Keratinocyte (primary cell): ENCODE results near the gene LTV1.

ENCODE experiments used
- EZH2 ChIP-seq: IDR thresholded peaks from one replicate; pipeline ENCODE4 v1.6.1; 2012; ENCODE audit warnings: inconsistent platforms, mild to moderate bottlenecking, low read length, moderate library complexity
- TF ChIP-seq, protein P1 (sequence below), 3 experiments: IDR thresholded peaks in 1 of 3; conservative IDR thresholded peaks in 1 of 3; optimal IDR thresholded peaks in 1 of 3; 2 replicates in 2 of 3; 3 replicates in 1 of 3; pipeline versions ENCODE3 to v1.5.1; 2011; ENCODE audit warnings: low read length in 3 of 3, mild to moderate bottlenecking in 3 of 3, moderate library complexity in 2 of 3, control low read depth in 1 of 3, inconsistent platforms in 1 of 3; ENCODE audit not compliant: insufficient read depth in 2 of 3; ENCODE audit errors: extremely low read depth in 1 of 3

DNA sequence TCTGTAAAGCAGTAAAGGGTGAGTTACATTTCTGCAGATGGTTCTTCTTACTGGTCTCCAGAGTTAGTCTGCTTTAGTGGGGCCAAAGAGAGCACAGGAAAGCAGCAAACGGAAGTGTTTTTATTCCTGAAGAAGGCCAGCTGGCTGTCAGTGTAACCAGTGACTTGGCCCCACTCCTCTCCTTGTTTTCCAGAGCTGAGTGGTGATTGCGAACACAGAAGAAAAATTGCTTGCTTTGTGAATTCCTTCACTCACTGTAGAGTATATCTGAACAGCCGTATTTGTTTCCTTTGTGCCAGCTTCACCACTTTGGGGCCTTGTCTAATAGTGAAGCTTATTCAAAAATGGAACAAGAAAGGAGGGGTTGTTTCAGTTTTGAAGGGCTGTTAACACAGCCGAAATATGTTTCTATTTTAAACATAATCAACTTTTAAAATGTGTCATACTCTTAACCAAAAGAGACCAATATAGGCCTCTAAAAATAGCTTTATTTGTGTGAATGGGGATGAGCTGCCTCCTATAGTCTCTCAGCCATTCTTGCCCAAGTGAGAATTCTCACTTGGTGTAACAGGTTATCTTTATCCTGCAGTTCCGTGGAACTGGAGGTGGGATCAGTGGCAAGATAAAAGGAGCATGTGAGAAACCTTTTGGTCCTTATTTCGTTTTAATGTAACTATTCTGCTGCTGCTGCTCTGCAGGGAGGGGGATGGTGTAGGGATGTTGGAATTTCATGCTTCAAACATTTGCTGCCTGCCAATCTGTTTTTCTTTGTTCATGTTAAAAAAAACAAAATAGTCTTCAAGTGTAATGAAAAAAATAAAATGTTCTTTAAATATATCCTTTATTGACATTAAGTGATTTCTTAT is 59.0 kb downstream of the LTV1 start:
- TF ChIP-seq, protein P1, sequence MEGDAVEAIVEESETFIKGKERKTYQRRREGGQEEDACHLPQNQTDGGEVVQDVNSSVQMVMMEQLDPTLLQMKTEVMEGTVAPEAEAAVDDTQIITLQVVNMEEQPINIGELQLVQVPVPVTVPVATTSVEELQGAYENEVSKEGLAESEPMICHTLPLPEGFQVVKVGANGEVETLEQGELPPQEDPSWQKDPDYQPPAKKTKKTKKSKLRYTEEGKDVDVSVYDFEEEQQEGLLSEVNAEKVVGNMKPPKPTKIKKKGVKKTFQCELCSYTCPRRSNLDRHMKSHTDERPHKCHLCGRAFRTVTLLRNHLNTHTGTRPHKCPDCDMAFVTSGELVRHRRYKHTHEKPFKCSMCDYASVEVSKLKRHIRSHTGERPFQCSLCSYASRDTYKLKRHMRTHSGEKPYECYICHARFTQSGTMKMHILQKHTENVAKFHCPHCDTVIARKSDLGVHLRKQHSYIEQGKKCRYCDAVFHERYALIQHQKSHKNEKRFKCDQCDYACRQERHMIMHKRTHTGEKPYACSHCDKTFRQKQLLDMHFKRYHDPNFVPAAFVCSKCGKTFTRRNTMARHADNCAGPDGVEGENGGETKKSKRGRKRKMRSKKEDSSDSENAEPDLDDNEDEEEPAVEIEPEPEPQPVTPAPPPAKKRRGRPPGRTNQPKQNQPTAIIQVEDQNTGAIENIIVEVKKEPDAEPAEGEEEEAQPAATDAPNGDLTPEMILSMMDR (optimal IDR thresholded peaks at IDR 0.05 in 1 of 3, IDR thresholded peaks at IDR 0.05 in 1 of 3, conservative IDR thresholded peaks at IDR 0.05 in 1 of 3; ENCODE audit: extremely low read depth in 1 of 3, insufficient read depth in 2 of 3, low read length in 3 of 3) = no peak
- no peak for TF ChIP-seq EZH2
